Endothelial cell of hepatic sinusoid (primary cell): ENCODE data around the gene PTH2R.
"Not testable (repeated sequence)": the region's sequence is repeated elsewhere in the genome, so short reads cannot be mapped to it uniquely, and the experiment has no call there.

ENCODE experiments used
- in situ Hi-C: cut with HindIII; loops from 2 replicates; pipeline ENCODE4 v1.10.0; 2017; ENCODE audit warnings: low sequenced_read_pairs

PTH2R gene

GRCh38 chr2:208386541-208386940, 20.1 kb upstream of the PTH2R start:
- in situ Hi-C loops = loop anchor here (25.0 kb wide), 1 partner anchor 926 kb away; no protein-coding TSS in a partner anchor

GRCh38 chr2:208389940-208390339, 16.7 kb upstream of the PTH2R start:
- in situ Hi-C loops = loop anchor here (25.0 kb wide), 1 partner anchor 922 kb away; no protein-coding TSS in a partner anchor

- in situ Hi-C loops = loop anchor here (25.0 kb wide), 1 partner anchor 920 kb away; no protein-coding TSS in a partner anchor
These were observed 14.3 kb upstream of the PTH2R start for GRCh38 chr2:208392300-208392699.

- in situ Hi-C loops = loop anchor here (25.0 kb wide), 1 partner anchor 916 kb away; no protein-coding TSS in a partner anchor
These were observed 9.8 kb upstream of the PTH2R start for GRCh38 chr2:208396796-208397195.

GRCh38 chr2:208399201-208399600, 7.4 kb upstream of the PTH2R start:
- in situ Hi-C loops = loop anchor here (25.0 kb wide), 1 partner anchor 913 kb away; no protein-coding TSS in a partner anchor

GRCh38 chr2:208407667-208408066, 1.1 kb downstream of the PTH2R start:
- in situ Hi-C loops = no loop called here

GRCh38 chr2:208413931-208414330, 7.3 kb downstream of the PTH2R start:
- in situ Hi-C loops = no loop called here

- in situ Hi-C loops = no loop called here
These were observed 8.7 kb downstream of the PTH2R start for GRCh38 chr2:208415255-208415654.

- in situ Hi-C loops = no loop called here
These were observed 9.3 kb downstream of the PTH2R start for GRCh38 chr2:208415897-208416296.

GRCh38 chr2:208426412-208427045, 19.9 kb downstream of the PTH2R start:
- in situ Hi-C loops = no loop called here

- in situ Hi-C loops = no loop called here
These were observed 31.2 kb downstream of the PTH2R start for GRCh38 chr2:208437755-208438154.

- in situ Hi-C loops = no loop called here
These were observed 34.1 kb downstream of the PTH2R start for GRCh38 chr2:208440716-208441115.

GRCh38 chr2:208441951-208442350, 35.4 kb downstream of the PTH2R start:
- in situ Hi-C loops = no loop called here

- in situ Hi-C loops = not testable (repeated sequence)
These were observed 40.9 kb downstream of the PTH2R start for GRCh38 chr2:208447447-208447846.

- in situ Hi-C loops = no loop called here
These were observed 44.5 kb downstream of the PTH2R start for GRCh38 chr2:208451061-208451460.

- in situ Hi-C loops = no loop called here
These were observed 48.3 kb downstream of the PTH2R start for GRCh38 chr2:208454861-208455260.

- in situ Hi-C loops = no loop called here
These were observed 57.1 kb downstream of the PTH2R start for GRCh38 chr2:208463721-208464120.

- in situ Hi-C loops = no loop called here
These were observed 57.6 kb downstream of the PTH2R start for GRCh38 chr2:208464205-208464604.

- in situ Hi-C loops = no loop called here
These were observed 59.7 kb downstream of the PTH2R start for GRCh38 chr2:208466151-208466919.

- in situ Hi-C loops = no loop called here
These were observed 60.3 kb downstream of the PTH2R start for GRCh38 chr2:208466920-208467298.

- in situ Hi-C loops = no loop called here
These were observed 61.0 kb downstream of the PTH2R start for GRCh38 chr2:208467564-208467963.

- in situ Hi-C loops = no loop called here
These were observed 71.1 kb downstream of the PTH2R start for GRCh38 chr2:208477741-208478140.
